IPS-NIHi7 (cell line): Measurements from ENCODE around the gene PRICKLE1.

ENCODE experiments used
- DNase-seq: peaks from one replicate; pipeline ENCODE4 v3.0.0; 2012; ENCODE audit warnings: mixed read lengths; ENCODE audit errors: extremely low spot score

Gene PRICKLE1

DNA sequence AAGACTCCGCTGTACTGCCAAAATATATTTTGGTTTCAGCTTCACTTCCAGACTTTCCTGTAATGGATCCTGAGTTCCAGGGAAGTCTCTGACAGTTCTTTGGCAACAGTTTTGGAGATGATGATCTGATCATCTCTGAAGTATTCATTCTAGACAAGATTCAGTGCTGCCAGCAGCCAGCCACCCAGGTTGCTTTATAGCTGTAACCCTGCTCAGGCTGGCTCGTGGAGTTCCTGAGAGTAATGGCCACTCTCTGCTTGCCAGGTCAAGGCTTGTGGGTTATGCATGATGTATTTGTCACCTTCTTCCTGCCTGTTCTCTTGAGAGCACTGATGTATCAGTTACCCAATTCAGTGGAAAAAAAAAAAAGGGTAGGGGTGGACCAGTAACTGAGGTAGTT, 139.3 kb downstream of the PRICKLE1 start:
- no peak for DNase-seq

GRCh38 chr12:42448841-42449240, 140.7 kb downstream of the PRICKLE1 start:
- no peak for DNase-seq

- DNase-seq = no peak
Measured at GRCh38 chr12:42447371-42447786, 142.2 kb downstream of the PRICKLE1 start.

DNA sequence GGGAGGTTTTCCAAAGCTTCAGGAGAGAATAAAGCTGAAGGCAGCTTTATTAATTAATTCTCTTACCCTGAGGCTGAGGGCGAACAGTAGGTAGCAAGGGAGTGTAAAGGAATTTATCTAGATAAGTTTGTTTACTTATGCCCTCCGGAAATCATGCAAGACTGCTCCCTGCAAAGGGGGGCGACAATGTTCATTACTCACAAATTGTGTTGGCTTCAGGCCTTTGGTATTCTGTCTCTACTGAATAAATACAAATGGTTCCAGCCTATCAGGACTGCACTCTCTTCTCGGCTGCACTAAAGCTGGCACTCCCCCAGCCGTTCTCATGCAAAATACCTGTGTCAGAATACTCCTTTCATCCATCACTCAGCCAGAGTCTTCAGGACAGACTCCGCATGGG, 142.8 kb downstream of the PRICKLE1 start:
- DNase-seq = no peak

DNA sequence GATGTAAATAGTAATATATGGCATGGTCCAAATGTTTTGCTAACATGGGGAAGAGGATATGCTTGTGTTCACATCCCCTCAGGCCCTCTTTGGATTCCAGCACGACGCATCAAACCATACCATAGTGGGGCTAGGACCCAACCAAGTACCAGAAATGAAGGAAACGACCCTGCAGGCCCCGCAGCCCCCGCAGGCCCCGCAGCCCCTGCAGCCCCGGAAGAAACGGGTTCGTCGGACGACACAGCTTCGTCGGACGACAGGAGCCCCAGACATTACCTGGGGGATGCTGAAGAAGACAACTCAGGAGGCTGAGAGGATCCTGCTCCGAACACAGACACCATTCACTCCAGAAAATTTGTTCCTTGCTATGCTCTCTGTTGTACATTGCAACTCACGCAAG, 143.7 kb downstream of the PRICKLE1 start:
- no peak for DNase-seq

DNA sequence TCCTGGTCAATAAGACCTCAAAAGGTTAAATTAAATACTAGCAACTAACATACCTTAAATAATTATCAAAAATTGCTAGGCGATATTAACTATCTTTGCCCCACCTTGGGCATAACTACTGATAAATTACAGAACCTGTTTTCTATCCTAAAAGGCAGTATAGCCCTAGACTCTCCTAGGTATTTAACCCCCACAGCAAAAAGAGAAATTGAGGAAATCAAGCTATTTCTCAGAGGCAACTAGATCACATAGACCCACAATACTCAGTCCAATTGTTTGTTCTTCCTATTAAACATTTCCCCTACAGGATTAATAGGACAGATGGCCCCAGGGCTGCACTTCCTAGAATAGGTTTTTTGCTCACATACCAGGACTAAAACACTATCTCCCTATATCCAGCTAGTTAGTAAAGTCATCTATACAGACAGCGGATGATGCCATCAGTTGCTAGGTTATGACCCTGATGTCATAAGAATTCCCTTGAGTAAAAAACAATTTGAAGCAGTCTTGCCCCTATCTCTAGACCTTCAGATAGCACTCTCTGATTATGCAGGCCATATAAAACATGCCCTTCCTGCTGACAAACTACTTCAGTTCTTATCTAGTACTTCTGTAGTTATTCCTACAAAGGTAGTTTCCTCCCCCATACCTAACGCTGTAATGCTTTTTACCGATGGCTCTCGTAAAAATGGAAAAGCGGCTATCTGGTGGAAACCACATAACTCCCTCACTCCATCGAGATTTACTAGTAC, 145.2 kb downstream of the PRICKLE1 start:
- DNase-seq = no peak

DNA sequence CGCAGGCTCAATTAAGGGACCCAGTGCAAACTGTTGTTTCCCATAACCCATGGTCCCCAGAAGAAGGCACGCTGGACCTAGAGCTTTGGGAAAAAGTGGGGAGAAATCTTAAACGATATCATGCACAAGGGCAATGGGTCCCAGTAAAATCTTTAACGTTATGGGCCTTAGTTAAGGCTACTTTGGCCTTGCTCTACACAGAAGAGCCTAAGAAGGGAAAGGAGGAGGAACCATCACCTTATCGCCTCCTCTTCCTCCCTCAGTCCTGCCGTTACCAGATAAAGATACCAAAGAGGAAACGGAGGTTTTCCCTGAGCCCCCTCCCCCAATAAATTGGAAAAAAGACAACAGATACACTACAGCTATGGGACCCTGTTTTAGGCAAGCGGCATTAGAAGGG, 146.7 kb downstream of the PRICKLE1 start:
- no peak for DNase-seq

- DNase-seq = no peak
Measured at GRCh38 chr12:42442311-42442759, 147.2 kb downstream of the PRICKLE1 start.

- DNase-seq = no peak
Measured at GRCh38 chr12:42440608-42441007, 148.9 kb downstream of the PRICKLE1 start.

DNA sequence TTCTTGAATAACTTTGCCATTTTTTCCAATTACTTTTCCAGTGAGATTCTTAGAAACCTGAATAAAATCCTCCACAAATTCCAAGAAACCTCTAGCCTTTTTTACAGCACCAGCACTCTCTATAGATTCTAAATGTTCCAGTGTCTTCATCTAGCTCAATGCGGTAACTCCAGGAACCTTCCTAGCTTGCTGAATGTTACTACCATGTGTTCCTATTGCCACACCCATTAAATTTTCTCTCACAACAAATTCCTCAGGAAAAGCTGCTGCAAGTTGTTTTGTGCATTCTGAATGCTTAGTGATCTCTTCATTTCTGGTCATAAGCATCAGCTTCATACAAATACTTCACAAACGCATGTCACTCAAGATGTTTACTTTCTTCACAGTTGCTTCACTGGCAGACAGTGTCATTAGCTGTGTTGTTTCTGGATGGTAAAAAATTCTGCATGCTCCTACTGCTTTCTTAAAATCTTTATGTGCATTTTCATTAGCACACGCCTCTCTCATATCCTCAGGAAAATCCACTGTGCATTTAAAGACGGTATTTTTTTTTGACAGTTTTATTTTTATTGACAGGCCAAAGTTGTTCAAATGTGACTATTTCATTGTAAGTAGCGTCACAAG, 156.9 kb downstream of the PRICKLE1 start:
- no peak for DNase-seq

DNA sequence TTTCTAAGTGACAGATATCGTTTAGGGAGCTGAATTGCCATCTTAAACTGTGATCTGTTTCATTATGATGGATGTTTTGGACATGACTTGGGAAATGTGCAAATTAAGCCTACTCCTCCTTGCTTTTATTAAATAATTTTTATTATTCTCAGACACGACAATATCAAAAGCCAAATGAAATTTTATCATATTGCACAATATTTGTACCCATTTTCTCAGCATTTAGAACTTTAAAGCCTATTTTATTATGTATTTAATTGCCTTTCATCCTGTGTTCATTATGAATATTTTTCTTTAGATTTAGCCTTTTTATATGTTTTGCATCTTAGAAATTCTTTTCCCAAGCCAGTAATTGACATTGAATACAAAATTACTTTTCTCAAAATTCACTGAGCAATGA, 160.7 kb downstream of the PRICKLE1 start:
- no peak for DNase-seq

DNA sequence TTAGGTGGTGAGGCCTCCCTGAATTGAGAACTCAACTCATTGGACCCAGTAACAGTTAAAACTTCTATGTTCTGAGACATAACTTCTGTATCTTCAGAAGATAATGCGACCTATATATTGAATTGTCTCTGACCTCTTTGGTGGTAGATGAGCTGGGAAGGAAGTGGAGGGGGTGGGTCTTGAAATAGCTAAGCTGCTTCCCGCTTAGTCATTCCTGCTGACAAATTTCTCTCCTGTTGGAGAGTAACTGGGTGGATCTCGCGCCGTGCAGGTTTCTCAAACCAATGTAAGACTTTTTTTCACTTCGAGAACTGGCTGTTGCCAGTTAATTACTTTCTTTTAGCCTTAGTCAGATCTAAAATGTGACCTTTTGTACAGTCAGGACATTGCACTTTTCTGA, 162.8 kb downstream of the PRICKLE1 start:
- peak; percentile 55 for DNase-seq

DNA sequence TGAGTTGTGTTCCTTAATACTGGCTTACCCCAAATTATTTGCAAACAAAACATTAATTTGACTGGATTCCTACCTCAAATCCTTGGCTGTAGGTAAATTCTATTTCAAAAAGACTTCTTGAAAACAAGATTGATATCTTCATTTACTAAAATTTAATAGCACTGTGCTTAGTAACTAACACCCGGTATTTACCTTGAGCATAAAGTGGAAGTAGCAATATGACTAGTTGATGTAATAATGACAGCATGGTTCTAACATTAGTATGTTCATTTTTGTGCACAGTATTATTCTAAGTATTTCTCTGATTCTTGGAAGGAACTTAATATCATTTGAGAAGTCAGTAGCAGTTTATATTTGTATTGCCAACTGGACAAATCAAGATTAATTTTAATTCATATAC, 166.8 kb downstream of the PRICKLE1 start:
- no peak for DNase-seq

- DNase-seq = no peak
Measured at GRCh38 chr12:42421844-42422779, 167.4 kb downstream of the PRICKLE1 start.

- no peak for DNase-seq
Measured at GRCh38 chr12:42420395-42420794, 169.2 kb downstream of the PRICKLE1 start.

DNA sequence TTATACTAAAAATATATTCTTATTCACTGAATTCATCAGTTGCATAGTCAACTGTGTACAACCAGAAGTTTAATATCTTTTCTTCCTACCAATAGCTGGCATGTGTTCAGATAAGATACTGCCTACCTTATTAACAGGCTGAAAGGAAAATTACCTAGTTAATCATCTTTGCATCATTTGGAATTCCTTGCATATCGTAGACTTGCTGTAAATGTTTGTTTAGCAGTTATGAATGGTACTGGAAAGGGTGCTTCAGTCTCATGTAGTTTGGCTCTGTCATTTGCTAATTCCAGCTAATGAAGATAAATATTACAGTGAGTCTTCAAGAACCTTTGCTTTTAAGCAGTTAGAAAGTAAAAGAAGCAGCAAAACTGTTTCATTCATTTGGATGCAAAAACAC, 179.2 kb downstream of the PRICKLE1 start:
- no peak for DNase-seq

DNA sequence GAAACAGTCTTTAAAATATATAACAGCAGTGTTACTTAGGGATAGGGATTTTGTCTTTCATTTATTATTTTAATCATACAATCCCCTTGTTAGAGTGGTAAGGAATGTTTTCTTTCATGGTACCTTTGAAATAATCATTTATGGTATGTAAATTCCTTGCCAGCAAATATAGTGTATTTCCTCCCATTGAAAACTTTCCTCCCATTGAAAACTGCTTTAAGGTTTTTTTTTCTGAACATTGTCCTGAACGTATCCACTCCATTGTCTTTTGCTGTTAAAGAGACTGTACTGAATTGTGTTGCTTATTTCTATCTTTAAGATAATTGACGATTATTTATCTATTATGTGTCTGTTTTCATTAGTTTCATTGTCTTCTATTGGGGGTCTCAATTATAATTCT, 180.1 kb downstream of the PRICKLE1 start:
- DNase-seq = no peak

DNA sequence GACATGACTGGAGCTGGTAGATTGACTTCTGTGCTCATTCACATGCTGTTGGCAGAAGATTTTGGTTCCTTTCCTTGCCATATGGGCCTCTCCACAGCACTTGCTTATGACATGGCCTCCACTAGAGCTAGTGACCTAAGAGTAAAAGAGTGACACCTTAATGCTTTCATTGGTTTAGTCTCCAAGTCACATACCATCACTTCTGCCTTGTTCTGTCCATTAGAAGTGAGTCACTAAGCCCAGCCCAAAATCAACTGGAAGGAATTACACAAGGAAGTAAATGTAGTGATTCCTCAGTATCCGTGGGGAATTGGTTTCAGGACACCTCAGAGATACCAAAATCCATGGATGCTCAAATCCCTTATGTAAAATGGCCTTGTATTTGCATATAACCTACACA, 182.2 kb downstream of the PRICKLE1 start:
- no peak for DNase-seq
